Transverse colon (tissue), 4 donors: ENCODE measurements around the gene CPD.

Experiments
- POLR2AphosphoS5 ChIP-seq, 3 donors: sonication (generic); formaldehyde crosslinking; IDR thresholded peaks; one replicate each; pipeline ENCODE4 v1.6.1; 2016; ENCODE audit warnings: antibody characterized with exemption in 3 of 3
- TF ChIP-seq, protein P1 (sequence below), 5 experiments: fragments of 200-600 bp in 3 of 5; fragments of 450-650 bp in 2 of 5; sonication (generic) in 3 of 5; IDR thresholded peaks; 1 replicate in 2 of 5; 2 replicates in 3 of 5; pipeline ENCODE4 v1.5.1; 2016 to 2017; ENCODE audit warnings: antibody characterized with exemption in 5 of 5, inconsistent platforms in 3 of 5, mild to moderate bottlenecking in 2 of 5, moderate library complexity in 1 of 5

DNA sequence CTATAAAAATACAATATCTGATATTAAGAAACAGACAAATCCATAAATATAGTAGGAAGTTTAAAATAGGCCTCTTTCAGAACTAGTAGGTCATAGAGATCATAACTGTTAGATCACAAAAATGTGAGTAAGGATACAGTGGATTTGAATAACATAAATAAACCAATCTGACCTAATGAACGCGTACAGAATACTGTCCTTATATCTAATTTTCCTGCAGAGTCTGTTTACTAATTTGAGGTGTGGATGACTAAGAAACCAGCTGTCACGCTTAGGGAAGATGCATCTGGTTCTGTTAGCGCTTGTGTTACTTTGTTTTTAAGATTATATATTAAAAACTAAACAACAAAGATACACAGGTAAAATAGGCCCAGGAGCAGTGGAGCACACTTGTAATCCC, 14.8 kb downstream of the CPD start:
- TF ChIP-seq POLR2AphosphoS5 (IDR thresholded peaks at IDR 0.05), result no peak
- TF ChIP-seq, protein P1, sequence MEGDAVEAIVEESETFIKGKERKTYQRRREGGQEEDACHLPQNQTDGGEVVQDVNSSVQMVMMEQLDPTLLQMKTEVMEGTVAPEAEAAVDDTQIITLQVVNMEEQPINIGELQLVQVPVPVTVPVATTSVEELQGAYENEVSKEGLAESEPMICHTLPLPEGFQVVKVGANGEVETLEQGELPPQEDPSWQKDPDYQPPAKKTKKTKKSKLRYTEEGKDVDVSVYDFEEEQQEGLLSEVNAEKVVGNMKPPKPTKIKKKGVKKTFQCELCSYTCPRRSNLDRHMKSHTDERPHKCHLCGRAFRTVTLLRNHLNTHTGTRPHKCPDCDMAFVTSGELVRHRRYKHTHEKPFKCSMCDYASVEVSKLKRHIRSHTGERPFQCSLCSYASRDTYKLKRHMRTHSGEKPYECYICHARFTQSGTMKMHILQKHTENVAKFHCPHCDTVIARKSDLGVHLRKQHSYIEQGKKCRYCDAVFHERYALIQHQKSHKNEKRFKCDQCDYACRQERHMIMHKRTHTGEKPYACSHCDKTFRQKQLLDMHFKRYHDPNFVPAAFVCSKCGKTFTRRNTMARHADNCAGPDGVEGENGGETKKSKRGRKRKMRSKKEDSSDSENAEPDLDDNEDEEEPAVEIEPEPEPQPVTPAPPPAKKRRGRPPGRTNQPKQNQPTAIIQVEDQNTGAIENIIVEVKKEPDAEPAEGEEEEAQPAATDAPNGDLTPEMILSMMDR (IDR thresholded peaks at IDR 0.05), result no peak
